H1 (cell line): ENCODE data around the gene TSPAN15. TPM values are rescaled to one million over a fixed set of nuclear protein-coding genes. Genes with fewer than 3 reads are reported as not detected.

ENCODE experiments used
- BACH1 ChIP-seq: IDR thresholded peaks from 2 replicates; pipeline ENCODE4 v1.6.1; 2012; ENCODE audit warnings: low read length, improper control_type of control experiment
- HDAC2 ChIP-seq, 2 experiments: fragments of 300-600 bp in 1 of 2; sonication (generic) in 1 of 2; IDR thresholded peaks; 2 replicates each; pipeline ENCODE4 v1.6.1; 2011 to 2012; ENCODE audit warnings: low read depth in 2 of 2, low read length in 2 of 2, mild to moderate bottlenecking in 2 of 2, moderate library complexity in 2 of 2, borderline replicate concordance in 1 of 2, inconsistent platforms in 1 of 2
- POLR2AphosphoS5 ChIP-seq: IDR thresholded peaks from 2 replicates; pipeline ENCODE4 v1.6.1; 2011; ENCODE audit warnings: low read depth, low read length
- RNF2 ChIP-seq: fragments of 200-900, 300-1000 bp; sonication (generic); IDR thresholded peaks from 2 replicates; pipeline ENCODE4 v1.7.1; 2016; ENCODE audit warnings: borderline replicate concordance, low read depth, mild to moderate bottlenecking, antibody characterized with exemption, low read length; ENCODE audit not compliant: poor library complexity, severe bottlenecking; ENCODE audit errors: missing control alignments
- SIN3A ChIP-seq, 2 experiments: IDR thresholded peaks in 1 of 2; conservative IDR thresholded peaks in 1 of 2; 2 replicates each; pipeline ENCODE4 v1.6.1; 2011 to 2012; ENCODE audit warnings: low read length in 2 of 2, improper control_type of control experiment in 1 of 2, low read depth in 1 of 2, mild to moderate bottlenecking in 1 of 2
- SP2 ChIP-seq: IDR thresholded peaks from 2 replicates; pipeline ENCODE4 v1.6.1; 2012; ENCODE audit warnings: mild to moderate bottlenecking, low read length, inconsistent platforms
- polyA plus RNA-seq, 7 experiments: library from polyadenylated mRNA; depleted of rRNA in 3 of 7; stranded (reverse) in 5 of 7; unstranded in 2 of 7; fragments of >200 nt in 5 of 7; fragments of 200-250 nt in 2 of 7; gene quantifications; 1 replicate in 5 of 7; 2 replicates in 1 of 7; 4 replicates in 1 of 7; pipeline versions ENCODE4 v1.2.1 to v1.2.3, GENCODE V29; 2011 to 2013; ENCODE audit warnings: missing spikeins in 2 of 7, mixed read lengths in 2 of 7
- total RNA-seq: library from RNA; stranded (reverse); fragmentation: NEBNext Ultra II Directional; extraction: Animal tissue kit (Norgen Biotek cat#: 25700); gene quantifications from 2 replicates; pipeline ENCODE4 v1.2.1, GENCODE V29; 2021
- TF ChIP-seq, protein P1 (sequence below): IDR thresholded peaks from 2 replicates; pipeline ENCODE4 v1.6.1; 2011; ENCODE audit warnings: low read depth, mild to moderate bottlenecking, low read length; ENCODE audit not compliant: insufficient read depth

Gene TSPAN15
- total and polyA plus RNA-seq, 2 of the 8 experiments (the other 6 are each of a cell fraction or from before 2014, with no cell fraction given) = 9.7 to 20.0 TPM

DNA sequence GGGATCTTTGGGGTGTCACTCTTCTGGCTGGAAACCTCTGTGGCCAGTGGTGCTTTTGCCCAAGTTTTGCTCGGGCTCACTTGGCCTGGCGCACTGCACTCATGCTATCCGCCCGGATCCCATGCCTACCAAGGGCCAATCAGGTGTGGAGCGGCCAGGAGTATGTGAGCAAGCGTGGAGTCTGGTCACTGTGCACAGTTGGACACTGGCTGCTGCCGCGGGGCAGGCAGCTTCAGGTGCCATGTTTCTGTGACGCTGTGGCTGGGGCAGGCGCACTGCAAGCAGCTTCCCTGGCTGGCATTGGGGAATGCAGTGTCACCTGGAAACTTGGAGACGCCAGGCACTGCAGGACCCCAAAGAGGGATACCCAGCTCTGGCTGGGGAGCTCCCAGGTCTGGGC is 76.7 kb downstream of the TSPAN15 start (continued):
- no peak for TF ChIP-seq SIN3A (conservative IDR thresholded peaks at IDR 0.05 in 1 of 2, IDR thresholded peaks at IDR 0.05 in 1 of 2; ENCODE audit: low read depth in 1 of 2, low read length in 2 of 2)
- no peak for TF ChIP-seq BACH1
- no peak for TF ChIP-seq RNF2
- TF ChIP-seq, protein P1, sequence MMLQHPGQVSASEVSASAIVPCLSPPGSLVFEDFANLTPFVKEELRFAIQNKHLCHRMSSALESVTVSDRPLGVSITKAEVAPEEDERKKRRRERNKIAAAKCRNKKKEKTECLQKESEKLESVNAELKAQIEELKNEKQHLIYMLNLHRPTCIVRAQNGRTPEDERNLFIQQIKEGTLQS = no peak
- TF ChIP-seq HDAC2 (IDR thresholded peaks at IDR 0.05; ENCODE audit: borderline replicate concordance in 1 of 2, low read depth in 2 of 2, low read length in 2 of 2) = no peak
- TF ChIP-seq POLR2AphosphoS5 = no peak
- no peak for TF ChIP-seq SP2
